ENCODE results near the gene SCUBE1. TPM values are rescaled to one million over a fixed set of nuclear protein-coding genes. Genes with fewer than 3 reads are reported as not detected.

SCUBE1 gene
- total RNA-seq, 1 experiment from 2014 or later, result 0.54 TPM

- TF ChIP-seq CTCF (IDR thresholded peaks at IDR 0.05; ENCODE audit: unreplicated experiment), result no peak
- Mint-ChIP-seq H3K36me3 (ENCODE audit: insufficient read depth, unreplicated experiment) (no peaks in the 10 kb centered on the region), H3K4me3 (ENCODE audit: low read depth, unreplicated experiment) (no peak overlapping the region), H3K9me3 (ENCODE audit: low read depth, unreplicated experiment) (no peaks in the 10 kb centered on the region), H3K27ac (ENCODE audit: unreplicated experiment) (no peak overlapping the region), H3K4me1 (ENCODE audit: low read depth, unreplicated experiment) (no peaks in the 10 kb centered on the region), H3K27me3 (ENCODE audit: unreplicated experiment) (peaks cover 42% of the 10 kb centered on the region)
- no TSS peak for BruUV-seq (replicated peaks)
- CTCF ChIA-PET, result no interaction called here
- intact Hi-C loops (cut with micrococcal nuclease; ENCODE audit: unreplicated experiment), result no loop called here
- no peak for DNase-seq
These were observed 103.2 kb downstream of the SCUBE1 start for GRCh38 chr22:43239956-43240355.

GRCh38 chr22:43239193-43239780 lies 103.9 kb downstream of the SCUBE1 start:
- Mint-ChIP-seq H3K27me3 (ENCODE audit: unreplicated experiment) (peaks cover 44% of the 10 kb centered on the region), H3K4me3 (ENCODE audit: low read depth, unreplicated experiment) (no peak overlapping the region), H3K4me1 (ENCODE audit: low read depth, unreplicated experiment) (no peaks in the 10 kb centered on the region), H3K27ac (ENCODE audit: unreplicated experiment) (no peak overlapping the region), H3K36me3 (ENCODE audit: insufficient read depth, unreplicated experiment) (no peaks in the 10 kb centered on the region), H3K9me3 (ENCODE audit: low read depth, unreplicated experiment) (no peaks in the 10 kb centered on the region)
- BruUV-seq (replicated peaks), result no TSS peak
- DNase-seq, result no peak
- intact Hi-C loops (cut with micrococcal nuclease; ENCODE audit: unreplicated experiment), result no loop called here
- no peak for TF ChIP-seq CTCF (IDR thresholded peaks at IDR 0.05; ENCODE audit: unreplicated experiment)
- CTCF ChIA-PET, result no interaction called here

GRCh38 chr22:43238526-43239006 lies 104.6 kb downstream of the SCUBE1 start:
- Mint-ChIP-seq H3K9me3 (ENCODE audit: low read depth, unreplicated experiment) (no peaks in the 10 kb centered on the region), H3K27ac (ENCODE audit: unreplicated experiment) (no peak overlapping the region), H3K4me3 (ENCODE audit: low read depth, unreplicated experiment) (no peak overlapping the region), H3K27me3 (ENCODE audit: unreplicated experiment) (peaks cover 51% of the 10 kb centered on the region), H3K36me3 (ENCODE audit: insufficient read depth, unreplicated experiment) (no peaks in the 10 kb centered on the region), H3K4me1 (ENCODE audit: low read depth, unreplicated experiment) (no peaks in the 10 kb centered on the region)
- CTCF ChIA-PET, result no interaction called here
- no peak for TF ChIP-seq CTCF (IDR thresholded peaks at IDR 0.05; ENCODE audit: unreplicated experiment)
- DNase-seq, result no peak
- BruUV-seq (replicated peaks), result no TSS peak
- intact Hi-C loops (cut with micrococcal nuclease; ENCODE audit: unreplicated experiment), result no loop called here

- intact Hi-C loops (cut with micrococcal nuclease; ENCODE audit: unreplicated experiment), result no loop called here
- Mint-ChIP-seq H3K4me3 (ENCODE audit: low read depth, unreplicated experiment) (no peak overlapping the region), H3K9me3 (ENCODE audit: low read depth, unreplicated experiment) (no peaks in the 10 kb centered on the region), H3K27ac (ENCODE audit: unreplicated experiment) (no peak overlapping the region), H3K27me3 (ENCODE audit: unreplicated experiment) (peaks cover 64% of the 10 kb centered on the region), H3K36me3 (ENCODE audit: insufficient read depth, unreplicated experiment) (no peaks in the 10 kb centered on the region), H3K4me1 (ENCODE audit: low read depth, unreplicated experiment) (no peaks in the 10 kb centered on the region)
- CTCF ChIA-PET, result no interaction called here
- BruUV-seq (replicated peaks), result no TSS peak
- DNase-seq, result no peak
- TF ChIP-seq CTCF (IDR thresholded peaks at IDR 0.05; ENCODE audit: unreplicated experiment), result no peak
These were observed 105.9 kb downstream of the SCUBE1 start for GRCh38 chr22:43237280-43237679.
